T-cell (primary cell): Measurements from ENCODE around the gene ME2. TPM values are rescaled to one million over a fixed set of nuclear protein-coding genes. Genes with fewer than 3 reads are reported as not detected.
"Not testable (repeated sequence)": the region's sequence is repeated elsewhere in the genome, so short reads cannot be mapped to it uniquely, and the experiment has no call there.

Experiments
- ATAC-seq, 4 experiments: fragments of 200-7000 bp in 3 of 4; fragments of 150-1000 bp in 1 of 4; cut with Tn5 transposase; replicated peaks in 1 of 4; 1 replicate in 3 of 4; 2 replicates in 1 of 4; pipeline ENCODE4 v1.10.0; 2021; ENCODE audit warnings: moderate library complexity in 3 of 4, mild to moderate bottlenecking in 2 of 4, moderate number of reproducible peaks in 1 of 4
- CTCF ChIA-PET, 2 donors: fragments of 300-600 bp; sonication (Branson Sonifier 250); formaldehyde crosslinking; loops; one replicate each; lab custom pipeline; 2022; ENCODE audit warnings: antibody characterized with exemption in 2 of 2; lab: Charles Lee
- POLR2A ChIA-PET, 2 donors: fragments of 300-600 bp; sonication (Branson Sonifier 250); formaldehyde crosslinking; loops; one replicate each; lab custom pipeline; 2022; ENCODE audit warnings: antibody characterized with exemption in 2 of 2; lab: Charles Lee
- DNase-seq, 35 experiments: peaks; one replicate each; pipeline versions ENCODE4 v3.0.0 to v3.0.0-alpha.2; 2013 to 2023
- H3K27ac ChIP-seq: one replicate; pipeline ENCODE4 v1.5.1; 2013; ENCODE audit warnings: low read length
- H3K27me3 ChIP-seq, 2 experiments: replicated peaks in 1 of 2; 1 replicate in 1 of 2; 2 replicates in 1 of 2; pipeline versions ENCODE4 v1.6.1 to v1.7.0; 2013; ENCODE audit warnings: low read length in 1 of 2, mixed read lengths in 1 of 2; ENCODE audit not compliant: control insufficient read depth in 2 of 2, insufficient read depth in 2 of 2; ENCODE audit errors: extremely low read depth in 1 of 2
- H3K36me3 ChIP-seq, 2 donors: 1 replicate in 1 of 2; 2 replicates in 1 of 2; pipeline versions ENCODE4 v1.6.1 to v1.7.0; 2013; ENCODE audit warnings: low read length in 1 of 2; ENCODE audit not compliant: control insufficient read depth in 2 of 2, insufficient read depth in 1 of 2; ENCODE audit errors: extremely low read depth in 1 of 2
- H3K4me1 ChIP-seq, 2 experiments: 1 replicate in 1 of 2; 2 replicates in 1 of 2; pipeline versions ENCODE4 v1.6.1 to v1.7.0; 2013; ENCODE audit warnings: low read length in 2 of 2, mixed read lengths in 1 of 2; ENCODE audit not compliant: insufficient read depth in 2 of 2, control insufficient read depth in 1 of 2; ENCODE audit errors: extremely low read depth in 1 of 2
- H3K4me3 ChIP-seq, 2 donors: 1 replicate in 1 of 2; 2 replicates in 1 of 2; pipeline versions ENCODE4 v1.5.1 to v1.7.0; 2013; ENCODE audit warnings: mild to moderate bottlenecking in 2 of 2, low read length in 1 of 2, moderate library complexity in 1 of 2; ENCODE audit not compliant: control insufficient read depth in 1 of 2; ENCODE audit errors: extremely low read depth in 1 of 2
- H3K9me3 ChIP-seq: 2 replicates; pipeline ENCODE4 v1.7.0; 2013
- H3K27ac Mint-ChIP-seq, 2 donors: one replicate each; pipeline ENCODE4 v1.8.0; 2020 to 2021; ENCODE audit warnings: mild to moderate bottlenecking in 2 of 2, mixed read lengths in 2 of 2
- H3K27me3 Mint-ChIP-seq, 2 donors: one replicate each; pipeline ENCODE4 v1.8.0; 2021 to 2022; ENCODE audit warnings: mixed read lengths in 2 of 2
- H3K36me3 Mint-ChIP-seq: one replicate; pipeline ENCODE4 v1.8.0; 2021; ENCODE audit warnings: mixed read lengths
- H3K4me1 Mint-ChIP-seq, 3 donors: one replicate each; pipeline ENCODE4 v1.8.0; 2020 to 2022; ENCODE audit warnings: mixed read lengths in 3 of 3, mild to moderate bottlenecking in 1 of 3
- H3K4me3 Mint-ChIP-seq, 3 donors: one replicate each; pipeline ENCODE4 v1.8.0; 2020 to 2022; ENCODE audit warnings: mild to moderate bottlenecking in 3 of 3, mixed read lengths in 3 of 3, moderate library complexity in 3 of 3
- H3K9me3 Mint-ChIP-seq, 3 donors: one replicate each; pipeline ENCODE4 v1.8.0; 2020 to 2022; ENCODE audit warnings: mixed read lengths in 3 of 3
- WGBS: methylation state at CpG from one replicate; pipeline ENCODE4 v1.1.5; 2013; ENCODE audit warnings: missing lambda C conversion rate; ENCODE audit not compliant: insufficient coverage; 5-methylcytosine and 5-hydroxymethylcytosine counted together
- total RNA-seq, 35 experiments: library from RNA in 6 of 35; stranded (reverse) in 6 of 35; fragments of 120-200 nt in 1 of 35; gene quantifications; one replicate each; pipeline versions ENCODE4 v1.2.1 to v1.2.4 and lab custom pipeline; 2013 to 2026

The ME2 gene
- total RNA-seq, 5 donors from 2014 or later (not counting 1 experiment from before 2014, with no cell fraction given) = 30.5 to 42.6 (median 39.9) TPM

DNA sequence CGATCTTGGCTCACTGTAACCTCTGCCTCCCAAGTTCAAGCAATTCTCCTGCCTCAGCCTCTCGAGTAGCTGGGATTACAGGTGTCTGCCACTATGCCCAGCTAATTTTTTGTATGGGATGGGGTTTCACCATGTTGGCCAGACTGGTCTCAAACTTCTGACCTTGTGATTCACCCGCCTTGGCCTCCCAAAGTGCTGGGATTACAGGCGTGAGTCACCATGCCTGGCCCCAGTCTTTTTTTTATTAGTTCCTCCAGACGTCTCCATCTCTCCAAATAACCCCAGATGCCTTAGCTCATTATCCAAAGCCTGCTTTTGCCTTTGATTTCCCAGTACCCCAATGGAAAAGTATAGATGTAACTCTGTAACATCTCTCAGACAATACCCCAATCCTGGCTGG lies 21.8 kb upstream of the ME2 start:
- H3K36me3 ChIP-seq, H3K4me3 Mint-ChIP-seq, H3K4me1 ChIP-seq, H3K27ac ChIP-seq, H3K9me3 Mint-ChIP-seq, POLR2A ChIA-PET, H3K27ac Mint-ChIP-seq, H3K27me3 ChIP-seq, DNase-seq, ATAC-seq, H3K4me1 Mint-ChIP-seq, H3K9me3 ChIP-seq, H3K4me3 ChIP-seq: not testable (repeated sequence)
- Mint-ChIP-seq H3K27me3 (peaks cover 8 to 12% of the 10 kb centered on the region in 2 donors), H3K36me3 (peaks cover 11% of the 10 kb centered on the region)
- 80% methylated on average over 1 of the region's 5 CpGs for WGBS
- CTCF ChIA-PET = interaction anchor here in 1 of 2 donors (0.8 kb wide), 1 partner anchor 111 kb away, joined by 3 read pairs; the partner anchor contains the start of gene ELAC1

DNA sequence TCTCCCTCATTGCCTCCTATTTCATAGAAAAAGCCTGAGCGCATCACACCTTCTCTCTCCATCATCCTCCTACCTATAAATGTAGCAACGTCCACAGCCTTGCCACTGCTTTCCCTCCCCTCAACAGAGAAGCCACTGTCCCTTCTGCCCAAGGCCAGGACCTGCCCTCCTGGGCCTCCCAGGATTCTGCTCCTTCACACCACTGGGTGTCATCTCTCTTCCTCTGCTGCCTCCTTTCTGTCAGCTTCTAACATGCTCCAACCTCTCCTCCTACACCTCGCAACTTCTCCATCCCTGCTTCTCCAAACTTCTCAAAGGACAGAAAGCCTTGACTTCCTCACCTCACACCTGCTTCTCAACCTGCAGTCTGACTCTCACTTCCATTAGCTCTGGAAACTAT lies 21.2 kb upstream of the ME2 start:
- peaks cover 0 to 8% of the 10 kb centered on the region in 2 experiments for H3K27me3 ChIP-seq
- DNase-seq = no peak
- peaks cover 0 to 9% (median 6%) of the 10 kb centered on the region in 3 donors for H3K9me3 Mint-ChIP-seq
- H3K27me3 Mint-ChIP-seq = peaks cover 5 to 12% of the 10 kb centered on the region in 2 donors
- WGBS = 90% methylated on average over 3 of the region's 3 CpGs
- H3K4me3 ChIP-seq = no peak overlapping the region
- H3K27ac Mint-ChIP-seq = no peak overlapping the region
- H3K9me3 ChIP-seq = no peaks in the 10 kb centered on the region
- peaks cover 10% of the 10 kb centered on the region for H3K36me3 Mint-ChIP-seq
- no peak for ATAC-seq
- H3K4me1 ChIP-seq = no peaks in the 10 kb centered on the region
- H3K36me3 ChIP-seq = no peaks in the 10 kb centered on the region
- CTCF ChIA-PET = interaction anchor here in 1 of 2 donors (0.8 kb wide), 1 partner anchor 110 kb away, joined by 3 read pairs; the partner anchor contains the start of gene ELAC1
- H3K4me3 Mint-ChIP-seq = no peak overlapping the region
- H3K4me1 Mint-ChIP-seq = no peaks in the 10 kb centered on the region
- POLR2A ChIA-PET = no interaction called here
- H3K27ac ChIP-seq = no peak overlapping the region

DNA sequence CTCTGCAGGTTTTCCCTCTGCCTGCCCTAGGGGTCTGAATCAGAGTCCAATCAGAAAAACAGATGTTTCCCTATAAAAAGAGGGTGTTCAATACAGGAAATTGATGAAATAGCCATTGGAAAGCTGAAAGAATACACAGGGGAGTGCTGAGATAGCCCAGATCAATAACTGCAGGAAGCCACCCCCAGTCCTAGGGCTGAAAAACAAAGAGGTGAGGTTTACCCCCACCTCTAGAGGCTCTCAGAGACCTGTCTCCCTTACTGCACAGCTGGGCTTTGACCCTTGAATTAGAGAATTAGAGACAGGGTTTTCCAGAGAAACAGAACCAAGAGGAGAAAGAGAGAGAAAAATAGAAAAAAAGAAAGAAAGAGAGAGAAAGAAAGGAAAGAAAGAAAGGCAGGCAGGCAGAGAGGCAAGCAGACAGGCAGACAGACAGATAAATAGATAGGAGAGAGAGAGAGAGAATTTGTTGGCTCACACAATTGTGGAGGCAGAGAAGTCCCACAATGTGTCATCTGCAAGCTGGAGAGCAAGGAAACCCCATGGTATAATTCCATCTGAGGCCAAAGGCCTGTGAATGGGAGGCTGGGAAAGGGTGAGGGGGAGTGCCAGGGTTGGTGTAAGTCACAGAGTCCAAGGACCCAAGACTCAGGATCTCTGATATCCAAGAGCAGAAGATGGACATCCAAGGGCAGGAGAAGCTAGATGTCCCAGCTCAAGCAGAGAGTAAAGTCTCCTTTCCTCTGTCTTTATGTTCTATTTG lies 18.9 kb upstream of the ME2 start:
- H3K27ac ChIP-seq = no peak overlapping the region
- ChIA-PET POLR2A (no interaction called here), CTCF (interaction anchor here in 1 of 2 donors (0.6 kb wide), 1 partner anchor 52 kb away, joined by 4 read pairs; no protein-coding TSS in a partner anchor)
- no peak overlapping the region for H3K27ac Mint-ChIP-seq
- H3K36me3 Mint-ChIP-seq = no peaks in the 10 kb centered on the region
- no peaks in the 10 kb centered on the region for H3K9me3 ChIP-seq
- DNase-seq (no peak), ATAC-seq (no peak)
- no peaks in the 10 kb centered on the region for H3K4me1 Mint-ChIP-seq
- H3K36me3 ChIP-seq = no peaks in the 10 kb centered on the region
- peaks cover 0 to 5% of the 10 kb centered on the region in 2 experiments for H3K27me3 ChIP-seq
- H3K4me3 Mint-ChIP-seq = no peak overlapping the region
- H3K4me3 ChIP-seq = no peak overlapping the region
- H3K9me3 Mint-ChIP-seq = no peaks in the 10 kb centered on the region
- peaks cover 0 to 3% of the 10 kb centered on the region in 2 donors for H3K27me3 Mint-ChIP-seq
- no peaks in the 10 kb centered on the region for H3K4me1 ChIP-seq

DNA sequence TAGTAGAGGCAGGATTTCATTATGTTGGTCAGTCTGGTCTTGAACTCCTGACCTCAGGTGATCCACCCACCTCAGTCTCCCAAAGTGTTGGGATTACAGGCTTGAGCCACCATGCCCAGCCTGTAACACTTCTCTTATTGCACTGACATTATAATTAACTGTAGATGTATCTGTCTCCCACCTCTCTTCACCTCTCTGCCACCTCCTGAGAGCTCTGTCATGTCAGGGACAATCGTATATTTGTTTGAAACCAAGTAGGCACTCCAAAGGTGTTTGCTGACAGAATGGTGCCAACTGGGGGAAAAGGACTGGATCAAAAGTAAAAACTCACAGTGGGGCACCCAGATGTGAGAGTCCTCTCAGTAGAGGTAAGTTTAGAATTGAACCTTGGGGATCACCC lies 17.3 kb upstream of the ME2 start:
- Mint-ChIP-seq H3K27ac (no peak overlapping the region), H3K4me3 (no peak overlapping the region), H3K27me3 (peaks cover 0 to 3% of the 10 kb centered on the region in 2 donors), H3K36me3 (no peaks in the 10 kb centered on the region), H3K9me3 (no peaks in the 10 kb centered on the region), H3K4me1 (no peaks in the 10 kb centered on the region)
- Histone ChIP-seq H3K4me3 (no peak overlapping the region), H3K4me1 (no peaks in the 10 kb centered on the region), H3K9me3 (no peaks in the 10 kb centered on the region), H3K27ac (no peak overlapping the region), H3K36me3 (no peaks in the 10 kb centered on the region), H3K27me3 (peaks cover 0 to 5% of the 10 kb centered on the region in 2 experiments)
- CTCF ChIA-PET = interaction anchor here in 1 of 2 donors (0.7 kb wide), 1 partner anchor 762 kb away, joined by 7 read pairs; no protein-coding TSS in a partner anchor
- no CpG with 5 or more reads among the region's 1 CpG for WGBS
- DNase-seq = no peak
- POLR2A ChIA-PET = no interaction called here
- no peak for ATAC-seq

DNA sequence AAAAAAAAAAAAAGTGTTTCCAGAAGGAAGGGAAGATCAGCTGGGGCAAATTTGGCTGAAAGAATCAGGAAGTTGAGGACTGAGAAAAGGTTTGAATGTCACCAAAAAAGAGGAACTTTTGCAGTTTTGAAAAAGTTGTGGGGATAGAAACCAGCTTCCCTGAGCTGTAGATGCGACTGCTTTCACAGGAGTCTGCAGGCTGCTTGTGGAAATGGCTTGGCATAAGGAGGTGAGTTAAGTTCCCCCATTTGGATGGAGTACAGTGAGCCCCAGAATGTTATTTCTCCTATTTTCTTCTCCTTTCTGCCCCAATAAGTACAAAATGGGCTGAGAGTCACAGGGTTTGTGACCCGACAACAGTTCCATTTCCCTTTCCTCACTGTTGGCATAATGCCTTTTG lies 16.5 kb upstream of the ME2 start:
- Histone ChIP-seq H3K36me3 (no peaks in the 10 kb centered on the region), H3K4me3 (no peak overlapping the region), H3K9me3 (no peaks in the 10 kb centered on the region), H3K27me3 (peaks cover 0 to 5% of the 10 kb centered on the region in 2 experiments), H3K27ac (no peak overlapping the region), H3K4me1 (no peaks in the 10 kb centered on the region)
- no peaks in the 10 kb centered on the region for H3K36me3 Mint-ChIP-seq
- POLR2A ChIA-PET = no interaction called here
- no peak overlapping the region for H3K4me3 Mint-ChIP-seq
- no peaks in the 10 kb centered on the region for H3K4me1 Mint-ChIP-seq
- DNase-seq = no peak
- no peaks in the 10 kb centered on the region for H3K9me3 Mint-ChIP-seq
- 100% methylated on average over 1 of the region's 2 CpGs for WGBS
- CTCF ChIA-PET = interaction anchor here in 1 of 2 donors (0.7 kb wide), 1 partner anchor 761 kb away, joined by 7 read pairs; no protein-coding TSS in a partner anchor
- H3K27me3 Mint-ChIP-seq = peaks cover 0 to 3% of the 10 kb centered on the region in 2 donors
- ATAC-seq = no peak
- H3K27ac Mint-ChIP-seq = no peak overlapping the region

DNA sequence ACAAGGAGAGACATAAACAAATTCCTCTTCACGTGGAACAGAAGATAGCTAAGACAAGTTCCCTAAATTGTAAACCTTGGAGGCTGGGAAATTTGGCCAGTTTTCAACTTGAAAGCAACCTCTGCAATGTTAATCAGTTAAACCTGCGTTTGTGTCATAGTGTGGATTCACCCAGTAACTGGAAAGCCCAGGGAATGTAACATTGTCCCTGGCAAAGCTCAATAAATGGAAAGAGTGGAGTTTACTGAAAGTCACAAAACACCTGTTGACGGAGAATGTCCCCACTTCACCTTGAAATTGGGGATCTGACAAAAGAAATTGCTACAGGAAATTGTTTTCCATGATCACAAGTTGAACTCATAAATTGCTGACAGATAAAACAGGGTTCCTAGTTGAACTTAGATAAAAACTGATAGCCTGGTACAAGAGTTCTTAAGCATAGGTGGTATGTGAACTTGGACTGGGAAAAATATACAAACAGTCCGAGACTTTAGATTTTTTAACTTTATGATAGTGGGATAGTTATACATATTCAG lies 15.0 kb upstream of the ME2 start:
- Histone ChIP-seq H3K27ac (no peak overlapping the region), H3K4me3 (no peak overlapping the region), H3K36me3 (no peaks in the 10 kb centered on the region), H3K9me3 (no peaks in the 10 kb centered on the region), H3K27me3 (peaks cover 0 to 5% of the 10 kb centered on the region in 2 experiments), H3K4me1 (no peaks in the 10 kb centered on the region)
- no peaks in the 10 kb centered on the region for H3K36me3 Mint-ChIP-seq
- peaks cover 0 to 3% of the 10 kb centered on the region in 2 donors for H3K27me3 Mint-ChIP-seq
- no peak for DNase-seq
- ChIA-PET CTCF (interaction anchor here in 1 of 2 donors (1.2 kb wide), 1 partner anchor 191 kb away, joined by 3 read pairs; no protein-coding TSS in a partner anchor), POLR2A (no interaction called here)
- WGBS = 92% methylated on average over 2 of the region's 4 CpGs
- H3K4me3 Mint-ChIP-seq = no peak overlapping the region
- no peaks in the 10 kb centered on the region for H3K4me1 Mint-ChIP-seq
- H3K9me3 Mint-ChIP-seq = no peaks in the 10 kb centered on the region
- ATAC-seq = no peak
- H3K27ac Mint-ChIP-seq = no peak overlapping the region
